ENCODE results near the gene OR7D4.

DNA sequence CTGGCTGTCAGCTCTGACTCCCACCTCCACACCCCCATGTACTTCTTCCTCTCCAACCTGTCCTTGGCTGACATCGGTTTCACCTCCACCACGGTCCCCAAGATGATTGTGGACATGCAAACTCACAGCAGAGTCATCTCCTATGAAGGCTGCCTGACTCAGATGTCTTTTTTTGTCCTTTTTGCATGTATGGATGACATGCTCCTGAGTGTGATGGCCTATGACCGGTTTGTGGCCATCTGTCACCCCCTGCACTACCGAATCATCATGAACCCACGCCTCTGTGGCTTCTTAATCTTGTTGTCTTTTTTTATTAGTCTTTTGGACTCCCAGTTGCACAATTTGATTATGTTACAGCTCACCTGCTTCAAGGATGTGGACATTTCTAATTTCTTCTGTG, 31.8 kb upstream of the OR7D4 start:
- TF ChIP-seq, protein P1, sequence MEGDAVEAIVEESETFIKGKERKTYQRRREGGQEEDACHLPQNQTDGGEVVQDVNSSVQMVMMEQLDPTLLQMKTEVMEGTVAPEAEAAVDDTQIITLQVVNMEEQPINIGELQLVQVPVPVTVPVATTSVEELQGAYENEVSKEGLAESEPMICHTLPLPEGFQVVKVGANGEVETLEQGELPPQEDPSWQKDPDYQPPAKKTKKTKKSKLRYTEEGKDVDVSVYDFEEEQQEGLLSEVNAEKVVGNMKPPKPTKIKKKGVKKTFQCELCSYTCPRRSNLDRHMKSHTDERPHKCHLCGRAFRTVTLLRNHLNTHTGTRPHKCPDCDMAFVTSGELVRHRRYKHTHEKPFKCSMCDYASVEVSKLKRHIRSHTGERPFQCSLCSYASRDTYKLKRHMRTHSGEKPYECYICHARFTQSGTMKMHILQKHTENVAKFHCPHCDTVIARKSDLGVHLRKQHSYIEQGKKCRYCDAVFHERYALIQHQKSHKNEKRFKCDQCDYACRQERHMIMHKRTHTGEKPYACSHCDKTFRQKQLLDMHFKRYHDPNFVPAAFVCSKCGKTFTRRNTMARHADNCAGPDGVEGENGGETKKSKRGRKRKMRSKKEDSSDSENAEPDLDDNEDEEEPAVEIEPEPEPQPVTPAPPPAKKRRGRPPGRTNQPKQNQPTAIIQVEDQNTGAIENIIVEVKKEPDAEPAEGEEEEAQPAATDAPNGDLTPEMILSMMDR (IDR thresholded peaks at IDR 0.05) = no peak
- TF ChIP-seq ZFX (IDR thresholded peaks at IDR 0.05; ENCODE audit: borderline replicate concordance) = no peak

All from 22Rv1 (cell line).